CD4-positive, alpha-beta T cell treated with Interleukin-21 for 1 hour (primary cell): ENCODE results near the gene SH2D6.
"Not testable (repeated sequence)": the region's sequence is repeated elsewhere in the genome, so short reads cannot be mapped to it uniquely, and the experiment has no call there.

Source experiments
- DNase-seq: peaks from one replicate; pipeline ENCODE4 v3.0.0-alpha.2; 2020

Gene SH2D6

DNA sequence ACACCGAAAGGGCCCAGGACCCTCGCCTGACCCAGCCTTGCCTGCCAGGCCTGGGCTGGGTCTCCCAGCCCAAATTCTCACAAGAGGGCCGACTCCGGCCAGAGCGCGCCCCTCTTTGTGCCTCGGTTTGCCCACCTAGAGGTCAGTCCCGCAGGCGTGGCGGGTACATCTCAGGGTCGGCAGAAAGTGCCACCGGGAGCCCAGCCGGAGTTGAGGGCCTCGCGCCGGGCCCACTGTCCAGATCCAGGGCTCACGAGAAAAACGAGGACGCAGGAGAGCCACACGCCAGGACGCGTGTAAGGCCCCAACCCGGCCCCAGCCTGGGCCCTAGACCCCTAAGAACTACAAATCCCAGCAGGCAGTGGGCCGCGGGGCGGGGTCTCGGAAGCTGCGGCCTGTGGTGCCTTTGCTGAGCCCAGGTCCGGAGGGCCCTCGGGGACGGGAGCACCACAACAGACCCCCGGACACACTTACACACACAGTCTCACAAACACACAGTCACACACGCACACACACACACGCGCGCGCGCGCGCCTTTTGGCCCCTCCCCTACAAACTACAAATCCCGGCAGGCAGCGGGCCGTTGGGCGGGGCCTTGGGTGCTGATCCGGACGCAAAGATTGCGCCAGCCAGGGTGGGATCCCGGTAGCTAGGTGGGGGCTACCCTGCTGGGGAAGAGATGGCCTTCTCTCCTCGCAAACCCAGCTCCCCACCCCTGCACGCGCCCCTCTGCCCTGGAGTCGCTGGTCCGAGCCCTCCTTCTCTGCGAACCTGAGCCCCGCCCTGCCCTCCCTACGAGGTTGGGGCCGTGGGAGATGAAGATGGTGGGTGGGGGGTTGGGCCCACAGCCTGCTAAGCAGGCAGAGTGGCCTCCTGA lies at the start of gene SH2D6:
TSS of gene SH2D6 (plus strand) at position 583 of the 877 bp plus-strand sequence. CDS start 10,752 bp downstream, outside the sequence.
- DNase-seq: peak; percentile 87

- DNase-seq: no peak
Observed at GRCh38 chr2:85368921-85369320, 49.6 kb upstream of the SH2D6 start.

- no peak for DNase-seq
Observed at GRCh38 chr2:85369500-85369899, 49.0 kb upstream of the SH2D6 start.

DNA sequence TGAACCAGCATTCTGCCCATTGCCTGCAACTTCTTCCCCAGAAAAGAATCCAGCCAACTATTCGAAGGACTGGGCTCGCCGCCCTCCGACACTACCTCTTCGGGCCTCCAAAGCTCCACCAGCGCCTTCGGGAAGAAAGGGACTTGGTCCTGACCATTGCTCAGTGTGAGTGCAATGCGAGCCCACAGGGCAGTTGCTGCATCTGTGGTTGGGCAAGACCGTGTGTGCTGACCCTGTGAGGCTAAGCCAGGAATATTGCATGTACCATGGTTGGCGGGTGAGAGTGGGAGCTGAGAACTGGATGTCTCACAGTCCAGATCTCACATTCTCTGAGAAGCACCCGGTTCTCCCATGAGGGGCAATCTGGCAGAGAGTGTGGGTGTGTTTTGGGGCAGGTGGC lies 47.5 kb upstream of the SH2D6 start:
- no peak for DNase-seq

DNA sequence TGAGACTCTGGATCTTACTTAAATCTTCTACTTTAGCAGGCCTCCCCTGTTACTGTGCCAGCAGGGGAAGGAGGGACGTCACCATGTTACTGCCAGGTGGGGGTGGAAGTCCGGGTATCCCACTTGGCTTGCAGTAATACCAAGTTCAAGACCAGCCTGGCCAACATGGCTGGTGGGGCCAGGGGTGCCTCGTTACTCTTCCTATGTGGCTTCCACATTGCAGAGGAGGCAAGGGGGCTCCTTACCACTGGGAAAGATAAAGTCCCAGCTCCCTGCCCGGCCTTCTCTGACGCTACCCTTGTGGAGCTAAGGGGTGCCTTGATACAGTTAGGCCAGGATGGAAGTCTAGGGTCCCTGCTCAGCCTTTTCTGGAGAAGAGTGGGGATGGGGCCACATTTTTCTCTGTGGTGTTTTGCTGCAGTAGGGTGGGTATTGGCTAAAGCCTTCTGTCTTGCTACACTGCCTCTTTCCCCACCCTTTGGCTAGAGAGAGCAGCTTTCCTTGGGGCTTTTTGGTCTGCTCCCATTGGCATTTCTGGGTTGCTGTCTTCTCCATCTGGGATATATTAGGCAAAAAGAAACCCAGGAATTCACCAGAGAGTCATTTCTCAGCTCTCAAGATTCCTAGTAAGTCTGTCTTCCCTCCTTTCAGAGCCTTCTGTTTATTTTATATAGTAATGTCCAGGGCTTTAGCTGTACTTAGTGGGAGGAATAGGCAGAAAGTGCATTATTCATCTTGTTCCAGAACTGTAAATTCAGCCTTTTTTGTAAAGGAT lies 42.0 kb upstream of the SH2D6 start:
- DNase-seq: no peak

GRCh38 chr2:85377083-85377482 lies 41.4 kb upstream of the SH2D6 start:
- no peak for DNase-seq

DNA sequence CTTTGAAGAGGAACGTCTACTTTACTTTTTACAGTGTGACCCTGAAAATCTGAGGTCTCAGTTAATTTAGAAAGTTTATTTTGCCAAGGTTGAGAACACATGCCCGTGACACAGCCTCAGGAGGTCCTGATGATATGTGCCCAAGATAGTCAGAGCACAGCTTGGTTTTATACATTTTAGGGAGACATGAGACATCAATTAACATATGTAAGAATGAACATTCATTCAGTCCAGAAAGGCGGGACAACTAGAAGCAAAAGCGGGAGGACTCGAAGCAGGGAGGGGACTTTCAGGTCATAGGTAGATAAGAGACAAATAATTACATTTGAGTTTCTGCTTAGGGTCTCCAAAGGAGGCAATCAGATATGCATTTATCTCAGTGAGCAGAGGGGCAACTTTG lies 40.3 kb upstream of the SH2D6 start:
- no peak for DNase-seq

DNA sequence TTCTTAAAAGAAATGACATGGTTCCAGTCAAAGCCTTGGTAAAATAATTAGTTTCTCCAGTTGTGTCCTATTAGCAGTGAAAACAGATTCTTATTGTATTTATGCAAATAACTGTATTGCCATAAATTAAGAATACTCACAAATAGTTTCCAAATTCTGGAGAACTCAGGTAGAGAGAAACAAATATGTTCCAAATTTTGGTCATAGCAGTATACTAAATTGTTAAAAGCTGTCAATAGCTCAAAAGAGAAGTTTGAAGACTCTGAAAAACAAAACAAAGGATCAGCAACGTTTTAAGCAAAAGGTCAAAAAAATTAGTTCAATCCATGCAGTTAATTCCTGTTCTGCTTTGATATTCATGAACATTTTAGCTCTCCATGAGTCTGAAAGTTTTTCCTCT lies 38.5 kb upstream of the SH2D6 start:
- DNase-seq: no peak

GRCh38 chr2:85383151-85383550 lies 35.4 kb upstream of the SH2D6 start:
- not testable (repeated sequence) for DNase-seq

DNA sequence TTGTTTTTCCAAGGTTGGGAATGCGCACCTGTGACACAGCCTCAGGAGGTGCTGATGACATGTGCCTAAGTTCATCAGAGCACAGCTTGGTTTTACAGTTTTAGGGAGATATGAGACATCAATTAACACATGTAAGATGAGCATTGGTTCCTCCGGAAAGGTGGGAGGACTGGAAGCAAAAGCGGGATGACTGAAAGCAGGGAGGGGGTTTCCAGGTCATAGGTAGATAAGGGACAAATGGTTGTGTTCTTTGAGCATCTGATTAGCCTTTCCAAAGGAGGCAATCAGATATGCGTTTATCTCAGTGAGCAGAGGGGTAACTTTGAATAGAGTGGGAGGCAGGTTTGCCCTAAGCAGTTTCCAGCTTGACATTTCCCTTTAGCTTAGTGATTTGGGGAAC lies 34.7 kb upstream of the SH2D6 start:
- DNase-seq: no peak

DNA sequence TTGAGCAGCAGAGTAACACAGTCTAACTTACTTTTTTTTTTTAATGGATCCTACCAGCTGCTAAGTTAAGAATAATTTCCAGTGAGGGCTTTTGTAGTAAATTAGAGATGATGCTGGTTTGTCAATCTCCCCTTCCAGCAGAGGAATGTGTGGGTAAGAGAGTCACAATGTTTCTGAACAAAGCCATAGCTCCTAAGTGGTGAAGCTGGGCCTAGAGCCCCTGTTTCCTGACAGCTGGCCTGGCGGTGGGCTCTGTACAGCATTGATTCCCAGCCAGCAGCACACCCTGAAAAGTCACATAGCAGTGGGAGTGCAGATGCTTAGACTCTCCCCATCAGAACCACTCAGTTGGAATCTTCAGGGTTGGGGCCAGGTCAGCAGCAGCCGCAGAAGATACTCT lies 32.8 kb upstream of the SH2D6 start:
- DNase-seq: no peak

GRCh38 chr2:85387754-85388153 lies 30.8 kb upstream of the SH2D6 start:
- DNase-seq: no peak

DNA sequence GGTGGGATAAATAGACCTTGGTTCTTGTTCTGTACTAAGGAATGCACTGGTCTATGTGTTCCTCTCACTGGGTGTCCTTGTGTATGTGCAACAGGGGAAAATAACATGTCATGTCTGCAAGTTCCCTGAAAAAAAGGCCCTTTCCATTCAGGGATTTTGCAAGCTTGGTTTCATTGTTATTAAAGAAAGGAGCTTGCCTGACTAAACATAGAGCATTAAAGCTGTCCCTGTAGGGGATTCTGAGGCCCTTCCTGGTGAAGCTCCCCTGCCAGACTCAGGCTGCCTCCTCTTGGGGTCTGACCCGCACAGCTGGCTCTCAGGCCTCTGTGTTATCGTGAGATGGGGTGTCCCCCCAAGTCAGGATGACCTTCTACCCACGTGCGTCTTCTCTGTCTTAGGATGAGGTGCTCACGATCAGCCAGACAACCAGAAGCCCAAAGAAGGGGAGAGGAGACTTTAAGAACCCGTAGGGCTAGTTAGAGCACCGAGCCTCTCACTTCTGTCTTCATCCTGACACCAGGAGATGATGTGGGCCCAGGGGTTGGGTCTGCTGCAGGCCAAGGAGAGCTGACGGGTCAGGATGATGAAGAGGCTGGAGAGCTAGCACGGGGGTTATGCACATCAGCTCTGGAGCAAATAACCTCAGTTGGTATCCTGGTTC lies 29.5 kb upstream of the SH2D6 start:
- DNase-seq: no peak

- DNase-seq: peak; percentile 72
Observed at GRCh38 chr2:85390941-85391669, 27.4 kb upstream of the SH2D6 start.

DNA sequence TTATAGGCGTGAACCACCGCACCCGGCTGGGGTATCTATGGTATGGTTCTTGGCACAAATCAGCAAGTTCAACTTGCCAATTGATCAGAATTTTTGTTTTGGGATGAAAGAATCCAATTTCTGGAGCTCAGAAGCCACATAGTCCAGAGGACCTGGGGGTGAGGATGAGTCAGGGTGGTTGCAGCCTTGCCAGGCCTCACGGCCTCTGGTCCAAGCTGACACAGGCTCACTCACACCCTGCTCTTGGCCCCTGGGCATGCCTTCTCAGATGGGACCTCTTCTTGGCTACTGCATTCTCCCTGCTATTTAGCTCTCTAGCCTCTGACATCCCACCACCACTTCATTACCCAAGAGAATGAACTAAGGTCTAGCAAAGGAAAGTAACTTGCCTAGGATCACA lies 24.7 kb upstream of the SH2D6 start:
- DNase-seq: no peak

GRCh38 chr2:85394261-85394681 lies 24.2 kb upstream of the SH2D6 start:
- DNase-seq: no peak

DNA sequence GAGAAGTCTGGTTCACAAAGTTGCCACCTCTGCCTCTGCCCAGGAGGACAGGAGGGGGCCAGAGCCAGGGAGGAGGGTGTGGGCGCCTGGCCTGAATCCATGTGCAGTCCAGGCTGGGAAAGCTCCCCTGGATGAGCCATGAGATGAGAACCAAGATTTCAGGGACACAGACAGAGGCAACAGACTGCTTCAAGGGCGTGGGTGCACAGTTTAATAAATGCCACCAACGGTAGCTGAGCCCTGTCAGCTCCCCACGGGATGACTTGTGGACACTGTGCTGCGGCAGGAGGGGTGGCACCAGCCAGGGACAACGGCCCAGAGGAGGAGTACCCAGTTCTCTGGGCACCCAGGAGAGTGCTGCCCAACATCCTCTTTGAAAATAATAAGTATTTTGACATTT lies 23.5 kb upstream of the SH2D6 start:
- DNase-seq: no peak

- no peak for DNase-seq
Observed at GRCh38 chr2:85395912-85396475, 22.5 kb upstream of the SH2D6 start.

DNA sequence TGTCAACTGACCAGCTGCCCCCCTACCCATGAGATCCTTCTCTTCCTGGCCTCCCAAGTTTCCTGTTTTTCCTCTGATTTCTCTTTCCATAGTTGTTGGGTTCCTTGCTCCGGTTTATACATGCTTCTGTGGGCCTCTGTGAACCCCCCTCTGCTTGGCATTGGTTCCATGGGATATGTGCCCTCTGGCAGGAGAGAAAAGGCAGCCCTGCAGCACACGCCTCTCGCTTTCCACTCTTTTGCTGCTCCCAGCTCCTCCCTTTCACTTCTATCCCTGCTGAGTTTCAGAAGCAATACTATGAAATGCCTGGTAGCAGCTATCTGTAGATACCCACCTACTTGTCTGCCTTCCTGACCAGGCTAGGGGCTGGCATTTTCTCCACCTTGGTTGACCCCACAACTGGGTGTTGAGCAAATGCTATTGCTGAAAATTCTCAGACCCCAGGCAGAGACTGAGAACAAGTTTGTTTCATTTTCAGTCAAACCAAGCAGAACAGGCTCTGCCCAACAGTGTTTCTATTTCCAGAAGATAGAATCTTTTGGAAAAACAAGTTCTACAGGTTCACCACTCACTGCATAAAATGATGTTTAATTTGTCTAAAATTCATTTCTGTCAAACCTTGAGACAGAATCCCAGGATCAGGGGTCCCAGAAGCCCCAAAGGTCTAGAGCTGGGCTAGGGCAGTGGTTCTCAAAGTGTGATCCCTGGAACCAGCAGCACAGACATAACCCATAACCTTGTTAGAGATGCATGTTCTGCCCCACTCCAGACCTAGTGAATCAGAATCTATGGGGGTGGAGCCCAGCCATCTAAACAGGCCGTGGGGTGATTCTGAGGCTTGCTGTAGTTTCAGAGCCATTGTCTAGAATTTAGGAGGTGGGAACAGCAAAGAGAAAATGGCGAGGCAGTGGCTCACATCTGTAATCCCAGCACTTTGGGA lies 21.7 kb upstream of the SH2D6 start:
- DNase-seq: no peak

DNA sequence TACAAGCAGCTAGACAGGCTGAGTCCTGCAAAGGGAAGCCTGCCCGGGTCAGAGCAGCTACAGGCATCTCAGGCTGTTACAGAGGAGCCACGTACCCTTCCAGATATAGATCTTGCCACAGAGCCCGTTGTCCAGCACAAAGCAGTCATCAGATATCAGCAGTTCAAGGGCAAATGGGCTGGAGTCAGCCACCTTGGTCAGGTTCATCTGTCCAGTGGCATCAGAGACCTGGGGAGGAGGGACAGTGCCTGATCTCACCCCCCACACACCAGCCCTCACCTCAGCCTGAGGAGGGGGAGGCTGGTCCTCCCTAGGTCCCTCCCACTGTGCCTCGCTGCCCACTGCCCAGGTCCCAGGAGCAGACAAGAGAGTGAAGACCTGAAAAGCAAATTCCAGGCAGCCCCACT lies 20.6 kb upstream of the SH2D6 start:
- DNase-seq: no peak

DNA sequence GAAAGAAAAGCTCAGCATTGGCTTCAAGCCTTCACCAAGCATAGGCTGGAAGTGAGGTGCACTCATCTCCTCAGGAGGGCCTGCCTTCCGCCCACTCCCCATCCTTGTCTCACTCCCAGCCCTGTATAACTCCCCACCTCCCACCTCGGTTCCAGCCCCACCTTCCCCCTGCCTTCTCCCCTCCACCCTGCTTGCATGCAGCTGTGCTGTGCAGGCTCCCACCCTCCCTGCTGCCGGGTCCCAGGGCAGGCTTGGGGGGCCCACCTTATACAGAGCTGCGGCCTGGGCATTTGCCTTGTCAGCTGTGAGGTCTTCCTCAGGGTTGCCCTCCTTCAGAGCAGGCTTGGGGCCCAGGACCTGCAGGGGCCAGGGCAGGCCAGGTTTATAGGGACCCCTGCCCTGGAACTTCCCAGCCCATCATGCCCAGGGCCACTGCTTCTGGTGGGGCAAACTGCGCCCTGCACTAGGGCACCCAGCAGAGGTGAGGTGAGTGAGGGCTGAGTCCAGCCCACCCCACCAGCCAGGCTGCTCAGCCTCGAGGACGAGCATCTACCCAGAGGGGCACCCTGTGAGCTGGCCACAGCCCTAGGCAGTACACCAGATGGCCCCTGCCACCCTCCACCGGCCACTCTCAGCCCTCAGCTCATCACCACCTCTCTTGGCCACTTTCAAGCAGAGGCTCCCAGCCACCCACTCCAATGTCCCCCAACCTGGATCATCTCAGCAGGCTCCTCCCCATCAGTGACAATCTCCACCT lies 19.9 kb upstream of the SH2D6 start:
- DNase-seq: no peak
